Inferior parietal cortex (tissue), 1 donor: Measurements from ENCODE around the gene SLC12A7.

ENCODE experiments used
- DNase-seq: peaks from one replicate; pipeline ENCODE4 v3.0.0-alpha.2; 2016; ENCODE audit errors: extremely low spot score

The SLC12A7 gene

GRCh38 chr5:1077491-1078020, 34.3 kb downstream of the SLC12A7 start:
- no peak for DNase-seq

- no peak for DNase-seq
These were observed 34.8 kb downstream of the SLC12A7 start for GRCh38 chr5:1077026-1077425.

GRCh38 chr5:1076406-1076805, 35.5 kb downstream of the SLC12A7 start:
- DNase-seq: no peak

- DNase-seq: no peak
These were observed 35.9 kb downstream of the SLC12A7 start for GRCh38 chr5:1075931-1076330.

GRCh38 chr5:1075555-1075881, 36.3 kb downstream of the SLC12A7 start:
- no peak for DNase-seq

DNA sequence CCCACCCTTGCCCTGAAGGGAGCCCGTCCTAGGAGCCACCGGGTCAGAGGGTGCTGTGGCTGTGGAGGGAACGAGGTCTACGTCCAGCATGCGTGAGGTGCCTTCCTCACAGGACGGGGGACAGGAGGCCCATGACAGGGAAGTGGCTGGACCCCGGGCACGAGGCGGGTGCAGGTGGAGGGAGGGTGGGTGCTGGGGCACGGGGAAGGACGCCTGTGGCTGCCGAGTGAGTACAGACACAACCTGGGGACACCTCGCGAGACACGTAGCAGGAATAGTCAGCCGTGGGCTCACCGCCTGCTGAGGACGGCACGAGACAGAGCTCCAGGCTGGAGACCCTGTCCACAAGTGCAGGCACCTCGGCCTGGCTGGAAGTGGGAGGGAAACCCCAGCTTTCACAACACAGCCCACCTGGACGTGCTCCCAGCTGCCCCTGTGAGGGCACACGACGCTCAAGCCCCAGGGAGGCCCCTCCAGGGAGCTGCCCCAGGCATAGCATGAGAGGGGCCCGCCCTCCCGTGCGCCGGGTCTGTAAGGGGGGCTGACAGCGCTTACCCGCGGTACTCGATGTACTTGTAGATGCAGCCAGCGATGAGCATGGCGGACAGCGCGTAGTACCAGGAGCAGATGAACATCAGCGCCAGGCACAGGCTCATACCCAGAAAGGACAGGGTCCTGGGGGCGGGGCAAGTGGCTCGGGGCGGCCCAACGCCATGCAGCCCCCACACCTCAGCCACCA, 36.9 kb downstream of the SLC12A7 start:
- DNase-seq: no peak

DNA sequence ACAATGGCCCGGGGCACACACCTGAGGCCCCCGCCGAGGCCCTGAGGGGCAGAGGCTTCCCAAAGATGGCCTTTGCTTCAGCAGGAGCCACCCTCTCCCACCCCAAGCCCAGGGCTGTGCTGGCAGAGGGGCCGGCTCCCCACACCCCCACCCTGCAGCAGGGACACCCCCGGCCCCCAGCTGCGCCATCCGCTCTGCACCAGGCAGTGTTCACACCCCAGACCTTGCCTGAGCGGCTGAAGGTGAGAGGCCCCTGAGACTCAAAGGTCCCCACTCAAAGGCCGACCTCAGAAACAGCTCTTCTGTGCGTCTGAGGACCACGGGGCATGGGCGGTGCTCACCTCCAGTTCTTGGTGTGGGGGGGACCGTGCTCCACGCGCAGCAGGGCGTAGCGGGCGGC, 37.6 kb downstream of the SLC12A7 start:
- no peak for DNase-seq

DNA sequence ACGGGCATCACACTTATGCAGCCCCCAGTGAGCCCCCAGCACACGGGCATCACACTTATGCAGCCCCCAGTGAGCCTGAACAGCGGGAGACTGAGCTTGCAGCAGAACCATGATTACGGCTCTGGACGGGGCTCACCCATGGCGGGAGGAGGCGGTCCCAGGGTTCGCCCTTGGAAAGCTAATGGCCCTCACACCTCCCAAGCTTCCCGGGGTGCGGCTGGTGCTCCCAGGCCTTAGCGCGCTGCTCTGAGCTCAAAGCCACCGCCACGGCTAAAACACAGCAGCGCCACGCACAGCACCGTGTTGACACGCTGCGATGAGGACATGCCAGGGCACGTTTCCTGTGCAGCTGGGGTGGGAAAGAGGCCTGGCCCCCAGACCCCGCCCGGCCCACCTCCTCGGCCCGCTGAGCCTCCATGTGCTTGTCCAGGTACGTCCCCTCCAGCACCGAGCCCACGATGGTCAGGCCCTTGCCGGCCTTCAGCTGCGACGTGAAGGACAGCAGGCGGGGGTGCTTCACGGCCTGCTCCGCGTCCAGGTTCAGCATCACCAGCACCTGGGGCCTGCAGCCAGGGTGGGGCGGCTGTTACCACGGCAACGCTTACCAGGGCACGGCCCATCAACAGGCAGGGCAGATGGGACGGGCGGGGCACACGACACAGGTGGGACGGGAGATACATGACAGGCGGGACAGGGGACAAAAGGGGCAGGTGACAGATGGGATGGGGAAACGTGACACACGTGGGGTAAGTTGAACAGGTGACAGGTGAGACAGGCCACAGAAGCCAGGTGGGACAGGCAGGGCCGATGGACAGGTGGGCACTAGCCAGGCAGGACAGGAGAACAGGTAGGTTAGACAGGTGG, 38.4 kb downstream of the SLC12A7 start:
- no peak for DNase-seq

- no peak for DNase-seq
These were observed 42.2 kb downstream of the SLC12A7 start for GRCh38 chr5:1069720-1070088.

- no peak for DNase-seq
These were observed 42.8 kb downstream of the SLC12A7 start for GRCh38 chr5:1068895-1069719.

DNA sequence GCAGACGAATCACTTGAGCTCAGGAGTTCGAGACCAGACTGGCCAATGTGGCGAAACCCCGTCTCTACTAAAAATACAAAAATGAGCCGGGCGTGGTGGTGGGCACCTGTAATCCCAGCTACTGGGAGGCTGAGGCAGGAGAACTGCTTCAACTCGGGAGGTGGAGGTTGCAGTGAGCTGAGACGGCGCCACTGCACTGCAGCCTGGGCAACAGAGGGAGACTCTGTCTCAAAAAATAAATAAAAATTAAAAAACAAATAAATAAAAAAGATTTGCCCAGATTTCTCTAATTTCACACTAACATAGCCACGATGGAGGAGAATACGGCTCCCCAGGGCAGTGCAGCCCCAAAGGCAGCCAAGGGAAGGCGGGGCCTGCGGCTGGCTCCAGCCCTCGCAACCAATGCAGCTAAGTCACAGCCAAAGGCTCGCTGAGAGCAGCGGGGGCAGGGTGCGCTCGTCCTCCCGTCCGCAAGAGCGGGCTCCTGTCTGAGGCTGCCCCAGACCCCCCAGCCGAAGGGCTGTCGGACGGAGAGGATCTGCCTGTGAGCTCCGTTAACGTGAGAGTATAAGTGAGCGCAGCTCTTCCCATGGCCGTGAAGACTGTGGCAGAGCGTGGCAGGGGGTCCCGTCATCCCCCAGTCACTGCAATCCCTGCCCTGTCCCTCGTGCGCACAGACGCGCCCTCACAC, 43.5 kb downstream of the SLC12A7 start:
- no peak for DNase-seq

DNA sequence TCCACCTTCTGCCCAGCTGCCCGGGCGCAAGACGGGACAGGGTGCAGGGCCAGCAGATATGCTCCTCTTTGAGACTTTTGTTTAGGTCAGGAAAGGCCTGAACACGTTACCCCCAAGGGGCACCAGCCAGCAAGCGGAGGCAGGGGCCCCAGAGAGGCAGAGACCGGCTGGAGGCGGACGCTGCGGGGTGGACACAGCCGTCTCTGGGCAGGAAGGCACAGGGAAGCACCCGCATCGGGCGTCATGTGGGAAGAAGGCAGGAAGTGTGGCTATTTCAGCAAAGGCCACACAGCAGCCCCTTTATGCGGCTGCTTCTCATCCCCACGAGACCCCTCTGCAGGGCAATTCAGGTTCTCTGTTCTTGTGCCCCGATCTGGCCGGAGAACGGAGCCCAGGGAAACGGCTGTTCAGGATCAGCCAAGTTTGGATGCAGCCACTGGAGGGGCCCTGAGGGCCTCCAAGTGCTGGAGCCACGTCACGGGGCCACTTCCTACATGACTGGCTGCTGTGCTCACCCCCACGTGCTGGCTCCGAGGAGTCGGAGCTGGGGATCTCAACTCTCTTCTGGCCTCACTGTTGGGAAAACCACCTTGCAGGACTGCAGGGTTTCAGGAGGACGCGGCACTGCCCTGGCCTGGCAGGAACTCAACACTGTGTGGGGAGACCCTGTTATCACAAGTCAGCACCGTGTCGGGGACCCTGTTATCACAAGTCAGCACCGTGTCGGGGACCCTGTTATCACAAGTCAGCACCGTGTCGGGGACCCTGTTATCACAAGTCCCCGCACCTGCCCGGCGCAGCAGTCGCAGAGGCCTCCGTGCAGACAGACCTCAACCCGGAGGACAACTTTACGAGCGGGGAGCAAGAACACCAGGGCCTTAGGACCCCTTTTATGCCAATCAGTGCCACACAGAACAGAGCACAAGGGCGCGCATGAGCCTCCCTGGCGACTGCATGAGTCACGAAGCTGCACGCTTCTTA, 44.4 kb downstream of the SLC12A7 start:
- DNase-seq: no peak

DNA sequence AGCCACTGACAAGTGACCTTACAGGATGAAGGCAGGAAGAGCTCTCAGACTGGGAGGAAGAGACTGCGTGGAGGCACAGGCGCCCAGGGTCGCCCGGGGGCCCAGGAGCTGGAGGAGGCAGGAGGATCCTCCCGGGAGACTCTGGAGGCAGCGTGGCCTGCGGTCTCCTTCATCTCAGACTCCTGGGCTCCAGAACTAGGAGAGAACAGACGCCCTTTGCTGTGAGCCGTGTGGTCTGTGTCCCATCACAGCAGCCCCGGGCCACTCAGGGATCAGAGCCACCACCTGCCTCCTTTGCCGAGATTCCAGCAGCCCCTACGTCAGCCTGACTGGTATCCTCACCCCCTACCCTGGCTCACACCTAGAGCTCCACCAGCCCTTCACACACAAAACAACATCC, 45.2 kb downstream of the SLC12A7 start:
- DNase-seq: no peak

DNA sequence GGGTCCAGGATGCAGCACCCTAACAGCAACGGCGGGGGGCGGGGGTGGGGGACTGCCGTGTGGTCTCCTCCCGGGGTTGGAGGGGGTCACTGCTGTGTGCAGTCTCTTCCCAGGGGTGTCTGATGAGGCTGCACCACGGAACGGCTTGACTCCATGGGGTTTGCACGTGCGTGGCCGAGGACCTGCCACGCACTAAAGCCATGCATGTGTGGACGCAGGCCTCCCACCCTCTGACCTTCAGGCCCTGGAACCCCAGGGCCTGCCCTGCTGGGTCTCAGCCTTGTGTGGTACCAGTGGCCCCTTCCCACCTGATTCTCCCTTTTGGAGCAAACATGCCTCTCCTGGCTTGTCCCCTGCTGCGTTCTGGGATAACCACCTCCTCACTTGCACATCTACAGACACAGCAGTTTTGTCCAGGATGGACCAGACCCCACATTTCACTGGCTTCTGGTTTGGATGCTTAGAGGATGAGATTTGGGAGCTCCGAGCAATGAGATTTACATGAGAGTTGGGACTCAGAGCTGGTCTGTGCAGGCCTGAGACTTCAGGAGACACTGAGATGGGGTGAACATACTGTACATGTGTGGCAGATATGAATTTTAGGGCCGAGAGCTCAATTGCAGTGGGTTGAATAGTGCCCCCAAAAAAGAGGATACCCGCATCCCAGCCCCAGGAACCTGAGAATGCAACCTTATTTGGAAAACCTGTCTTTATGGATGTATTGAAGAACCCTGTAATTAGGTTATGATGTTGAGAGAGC, 45.8 kb downstream of the SLC12A7 start:
- no peak for DNase-seq

DNA sequence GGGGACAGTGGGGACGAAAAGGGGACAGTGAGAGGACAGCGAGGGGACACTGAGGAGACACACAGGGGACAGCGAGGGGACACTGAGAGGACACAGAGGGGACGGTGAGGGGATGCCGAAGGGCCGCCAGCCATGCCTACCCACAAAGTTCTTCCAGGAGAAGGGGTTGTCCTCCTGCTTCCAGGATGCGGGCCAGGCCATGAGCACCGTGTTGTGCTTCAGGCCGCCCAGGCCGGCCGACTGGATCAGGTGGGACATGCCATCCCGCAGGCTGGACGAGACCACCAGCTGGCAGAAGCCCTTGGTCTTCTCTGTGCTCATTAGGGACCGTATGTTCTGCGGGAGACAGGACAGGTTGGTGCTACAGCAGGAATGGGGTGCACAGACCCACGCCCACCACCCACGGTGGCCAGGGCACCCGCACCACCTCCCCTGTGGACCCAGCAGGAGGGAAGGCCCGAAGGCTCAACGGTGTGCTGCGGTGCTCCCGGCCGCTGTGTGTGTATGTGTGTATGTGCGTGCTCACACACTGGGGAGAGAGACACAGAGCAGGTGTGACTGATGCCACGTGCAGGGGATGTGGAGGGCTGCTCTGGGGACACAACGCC, 46.6 kb downstream of the SLC12A7 start:
- no peak for DNase-seq

DNA sequence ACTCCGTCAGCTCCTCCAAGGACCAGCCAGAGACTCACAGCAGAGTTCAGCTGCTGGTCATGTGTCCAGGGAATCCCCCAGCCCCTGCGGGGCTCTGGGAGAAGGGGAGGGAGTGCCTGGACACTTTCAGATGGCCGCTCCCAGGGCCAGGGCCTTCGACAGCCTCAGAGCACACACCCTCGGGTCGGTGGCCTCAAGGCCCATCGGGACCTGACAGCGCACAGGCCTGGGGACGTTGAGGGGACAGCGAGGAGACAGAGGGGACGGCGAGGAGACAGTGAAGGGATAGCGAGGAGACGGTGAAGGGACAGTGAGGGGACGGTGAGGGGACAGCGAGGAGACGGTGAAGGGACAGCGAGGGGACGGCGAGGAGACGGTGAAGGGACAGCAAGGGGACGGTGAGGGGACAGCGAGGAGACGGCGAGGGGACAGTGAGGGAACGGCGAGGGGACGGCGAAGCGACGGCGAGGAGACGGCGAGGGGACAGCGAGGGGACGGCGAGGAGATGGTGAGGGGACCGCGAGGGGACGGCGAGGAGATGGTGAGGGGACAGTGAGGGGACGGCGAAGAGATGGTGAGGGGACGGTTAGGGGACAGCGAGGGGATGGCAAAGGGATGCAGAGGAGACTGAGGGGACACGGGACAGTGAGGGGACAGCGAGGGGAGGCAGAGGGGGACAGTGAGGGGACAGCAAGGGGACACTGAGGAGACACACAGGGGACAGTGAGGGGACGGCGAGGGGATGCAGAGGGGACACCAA, 47.3 kb downstream of the SLC12A7 start:
- DNase-seq: no peak

GRCh38 chr5:1063661-1064382, 48.0 kb downstream of the SLC12A7 start:
- no peak for DNase-seq
